H1 (cell line): ENCODE measurements around the gene HTR4. TPM values are rescaled to one million over a fixed set of nuclear protein-coding genes. Genes with fewer than 3 reads are reported as not detected.
A peak's percentile ranks its signal among the peaks of the same experiment; 100 is the strongest.

Experiments used
- CTCF ChIA-PET: fragments of 300-600 bp; sonication (Branson Sonifier 250); formaldehyde crosslinking; loops from one replicate; lab custom pipeline; 2021; ENCODE audit not compliant: partially characterized antibody; lab: Charles Lee
- POLR2A ChIA-PET: fragments of 300-600 bp; sonication (Branson Sonifier 250); formaldehyde crosslinking; loops from one replicate; lab custom pipeline; 2021; ENCODE audit warnings: inconsistent platforms; ENCODE audit not compliant: partially characterized antibody; lab: Charles Lee
- DNase-seq, 2 experiments: peaks; one replicate each; pipeline versions ENCODE4 v3.0.0 to v3.0.0-alpha.2; 2010 to 2022; ENCODE audit warnings: low spot score in 2 of 2, low read depth in 1 of 2, mixed read lengths in 1 of 2
- FAIRE-seq: peaks from 2 replicates; lab custom pipeline; 2011; peaks lifted over from hg19 to GRCh38; lab: Jason Lieb, UNC
- H2AFZ ChIP-seq: 2 replicates; pipeline ENCODE4 v1.8.1; 2012; ENCODE audit warnings: low read length, inconsistent platforms
- H2AK5ac ChIP-seq: 2 replicates; pipeline ENCODE4 v1.6.1; 2013; ENCODE audit warnings: low read depth, low read length
- H2BK120ac ChIP-seq: replicated peaks from 2 replicates; pipeline ENCODE3; 2013; ENCODE audit warnings: low read depth, low read length, inconsistent platforms
- H2BK12ac ChIP-seq: 2 replicates; pipeline ENCODE4 v1.6.1; 2013; ENCODE audit warnings: low read depth, low read length
- H2BK15ac ChIP-seq: 2 replicates; pipeline ENCODE4 v1.6.1; 2013; ENCODE audit warnings: low read length
- H2BK20ac ChIP-seq: 2 replicates; pipeline ENCODE4 v1.6.1; 2013; ENCODE audit warnings: low read length
- H2BK5ac ChIP-seq: 2 replicates; pipeline ENCODE4 v1.6.1; 2013; ENCODE audit warnings: low read depth, low read length
- H3K14ac ChIP-seq: 2 replicates; pipeline ENCODE4 v1.6.1; 2013; ENCODE audit warnings: inconsistent platforms; ENCODE audit not compliant: insufficient read length
- H3K18ac ChIP-seq: 2 replicates; pipeline ENCODE4 v1.6.1; 2013; ENCODE audit warnings: low read length; ENCODE audit errors: extremely low read depth
- H3K23ac ChIP-seq: 2 replicates; pipeline ENCODE4 v1.6.1; 2013; ENCODE audit warnings: inconsistent platforms; ENCODE audit not compliant: insufficient read length
- H3K23me2 ChIP-seq: 2 replicates; pipeline ENCODE4 v1.6.1; 2013; ENCODE audit warnings: low read depth, low read length
- H3K27ac ChIP-seq: 2 replicates; pipeline ENCODE4 v1.6.1; 2011; ENCODE audit warnings: low read depth, low read length, inconsistent platforms
- H3K27me3 ChIP-seq, 4 experiments: replicated peaks in 1 of 4; 1 replicate in 1 of 4; 2 replicates in 3 of 4; pipeline versions ENCODE4 v1.6.1 to v1.8.1; 2011 to 2013; ENCODE audit warnings: low read length in 3 of 4, mild to moderate bottlenecking in 3 of 4, inconsistent platforms in 2 of 4, mixed read lengths in 2 of 4, moderate library complexity in 1 of 4; ENCODE audit not compliant: control insufficient read depth in 3 of 4, insufficient read depth in 3 of 4; ENCODE audit errors: extremely low read depth in 1 of 4
- H3K36me3 ChIP-seq, 4 experiments: 2 replicates each; pipeline versions ENCODE4 v1.6.1 to v1.8.1; 2011 to 2013; ENCODE audit warnings: mild to moderate bottlenecking in 4 of 4, low read length in 3 of 4, moderate library complexity in 2 of 4, control low read depth in 1 of 4, inconsistent platforms in 1 of 4; ENCODE audit not compliant: insufficient read depth in 4 of 4, control insufficient read depth in 2 of 4
- H3K4ac ChIP-seq: replicated peaks from 2 replicates; pipeline ENCODE3; 2013; ENCODE audit warnings: low read length, low read depth, mixed read lengths, inconsistent platforms; ENCODE audit not compliant: insufficient read length
- H3K4me1 ChIP-seq, 4 experiments: replicated peaks in 1 of 4; 1 replicate in 1 of 4; 2 replicates in 3 of 4; pipeline versions ENCODE4 v1.6.1 to v1.8.1; 2011 to 2013; ENCODE audit warnings: low read length in 3 of 4, inconsistent platforms in 2 of 4, mixed read lengths in 1 of 4; ENCODE audit not compliant: insufficient read depth in 4 of 4, control insufficient read depth in 3 of 4
- H3K4me2 ChIP-seq, 2 experiments: 2 replicates each; pipeline versions ENCODE4 v1.6.1 to v1.8.1; 2011 to 2013; ENCODE audit warnings: low read depth in 2 of 2, low read length in 2 of 2, control low read depth in 1 of 2, inconsistent platforms in 1 of 2, mild to moderate bottlenecking in 1 of 2; ENCODE audit not compliant: insufficient read depth in 1 of 2
- H3K4me3 ChIP-seq, 4 experiments: fragments of 200-600, 300-600 bp in 1 of 4; sonication (generic), shearing (Covaris generic), sonication (Bioruptor Twin) in 1 of 4; 2 replicates each; pipeline versions ENCODE4 v1.5.1 to v1.8.1; 2011 to 2016; ENCODE audit warnings: low read length in 4 of 4, low read depth in 3 of 4, control low read depth in 2 of 4, inconsistent platforms in 2 of 4, mild to moderate bottlenecking in 2 of 4, mixed read lengths in 1 of 4, moderate library complexity in 1 of 4; ENCODE audit not compliant: insufficient read depth in 2 of 4; ENCODE audit errors: extremely low read depth in 1 of 4
- H3K56ac ChIP-seq: replicated peaks from 2 replicates; pipeline ENCODE3; 2013; ENCODE audit warnings: low read depth, mild to moderate bottlenecking, mixed read lengths, low read length, inconsistent platforms; ENCODE audit not compliant: insufficient read length
- H3K79me1 ChIP-seq: 2 replicates; pipeline ENCODE4 v1.6.1; 2013; ENCODE audit warnings: low read depth, low read length, control low read depth
- H3K79me2 ChIP-seq, 2 experiments: 2 replicates each; pipeline versions ENCODE4 v1.6.1 to v1.8.1; 2012 to 2013; ENCODE audit warnings: low read length in 2 of 2, mild to moderate bottlenecking in 2 of 2, inconsistent platforms in 1 of 2; ENCODE audit not compliant: insufficient read depth in 2 of 2, control insufficient read depth in 1 of 2
- H3K9ac ChIP-seq, 4 experiments: replicated peaks in 1 of 4; 1 replicate in 1 of 4; 2 replicates in 3 of 4; pipeline versions ENCODE4 v1.6.1 to v1.8.1; 2011 to 2013; ENCODE audit warnings: low read depth in 3 of 4, low read length in 3 of 4, control low read depth in 2 of 4, mild to moderate bottlenecking in 2 of 4, moderate library complexity in 2 of 4, inconsistent platforms in 1 of 4; ENCODE audit errors: extremely low read depth in 1 of 4
- H3K9me3 ChIP-seq, 2 experiments: 2 replicates each; pipeline versions ENCODE4 v1.6.1 to v1.8.1; 2012 to 2013; ENCODE audit warnings: mild to moderate bottlenecking in 2 of 2, moderate library complexity in 2 of 2, control low read depth in 1 of 2, inconsistent platforms in 1 of 2, low read depth in 1 of 2, low read length in 1 of 2, mixed read lengths in 1 of 2; ENCODE audit not compliant: insufficient read depth in 2 of 2
- H4K20me1 ChIP-seq, 2 experiments: replicated peaks in 1 of 2; 2 replicates each; pipeline versions ENCODE3 to v1.8.1; 2011 to 2013; ENCODE audit warnings: inconsistent platforms in 2 of 2, low read length in 2 of 2, mild to moderate bottlenecking in 1 of 2; ENCODE audit not compliant: insufficient read depth in 2 of 2, control insufficient read depth in 1 of 2
- H4K5ac ChIP-seq: 2 replicates; pipeline ENCODE4 v1.6.1; 2013; ENCODE audit warnings: low read length, low read depth, mixed read lengths, inconsistent platforms; ENCODE audit not compliant: insufficient read length
- H4K8ac ChIP-seq: 2 replicates; pipeline ENCODE4 v1.8.0; 2013; ENCODE audit warnings: mild to moderate bottlenecking, moderate library complexity, low read length, inconsistent platforms; ENCODE audit not compliant: insufficient read depth; ENCODE audit errors: extremely low read depth
- H4K91ac ChIP-seq: replicated peaks from 2 replicates; pipeline ENCODE3; 2013; ENCODE audit warnings: low read length, mixed read lengths, inconsistent platforms; ENCODE audit not compliant: insufficient read length
- BCL11A ChIP-seq, 2 experiments: IDR thresholded peaks; one replicate each; pipeline ENCODE4 v1.6.1; 2011; ENCODE audit warnings: low read depth in 2 of 2, low read length in 2 of 2, mild to moderate bottlenecking in 2 of 2
- CHD2 ChIP-seq: IDR thresholded peaks from 2 replicates; pipeline ENCODE4 v1.6.1; 2012; ENCODE audit warnings: low read length, improper control_type of control experiment
- EGR1 ChIP-seq: IDR thresholded peaks from 2 replicates; pipeline ENCODE4 v1.6.1; 2011; ENCODE audit warnings: low read depth, low read length, borderline replicate concordance
- FOSL1 ChIP-seq: IDR thresholded peaks from 2 replicates; pipeline ENCODE4 v1.6.1; 2011; ENCODE audit warnings: mild to moderate bottlenecking, low read depth, low read length, moderate library complexity; ENCODE audit not compliant: insufficient read depth
- GABPA ChIP-seq: IDR thresholded peaks from 2 replicates; pipeline ENCODE4 v1.6.1; 2011; ENCODE audit warnings: mild to moderate bottlenecking, low read length, moderate library complexity, borderline replicate concordance; ENCODE audit not compliant: insufficient read depth
- KDM1A ChIP-seq: fragments of 200-600, 300-600 bp; sonication (generic); IDR thresholded peaks from 2 replicates; pipeline ENCODE4 v1.7.1; 2016; ENCODE audit warnings: mild to moderate bottlenecking, low read length, borderline replicate concordance
- KDM5A ChIP-seq: fragments of 200-600 bp; IDR thresholded peaks from 2 replicates; pipeline ENCODE4 v1.7.1; 2012; ENCODE audit warnings: mild to moderate bottlenecking, low read length, inconsistent platforms, mixed read lengths
- NRF1 ChIP-seq: IDR thresholded peaks from 2 replicates; pipeline ENCODE4 v1.6.1; 2011; ENCODE audit warnings: mild to moderate bottlenecking, low read depth, low read length, improper control_type of control experiment
- POLR2A ChIP-seq, 2 experiments: IDR thresholded peaks; 1 replicate in 1 of 2; 2 replicates in 1 of 2; pipeline ENCODE4 v1.6.1; 2011; ENCODE audit warnings: low read depth in 2 of 2, low read length in 2 of 2, mild to moderate bottlenecking in 2 of 2; ENCODE audit errors: control extremely low read depth in 1 of 2
- RAD21 ChIP-seq, 2 experiments: IDR thresholded peaks in 1 of 2; conservative IDR thresholded peaks in 1 of 2; 2 replicates each; pipeline ENCODE4 v1.6.1; 2011; ENCODE audit warnings: low read depth in 2 of 2, low read length in 2 of 2, improper control_type of control experiment in 1 of 2, inconsistent platforms in 1 of 2, mild to moderate bottlenecking in 1 of 2, moderate library complexity in 1 of 2
- RBBP5 ChIP-seq: IDR thresholded peaks from 2 replicates; pipeline ENCODE4 v1.7.1; 2012; ENCODE audit warnings: low read depth, mild to moderate bottlenecking, inconsistent platforms, low read length, moderate library complexity, borderline replicate concordance
- RNF2 ChIP-seq: fragments of 200-900, 300-1000 bp; sonication (generic); IDR thresholded peaks from 2 replicates; pipeline ENCODE4 v1.7.1; 2016; ENCODE audit warnings: borderline replicate concordance, low read depth, mild to moderate bottlenecking, antibody characterized with exemption, low read length; ENCODE audit not compliant: poor library complexity, severe bottlenecking; ENCODE audit errors: missing control alignments
- SIN3A ChIP-seq, 2 experiments: IDR thresholded peaks in 1 of 2; conservative IDR thresholded peaks in 1 of 2; 2 replicates each; pipeline ENCODE4 v1.6.1; 2011 to 2012; ENCODE audit warnings: low read length in 2 of 2, improper control_type of control experiment in 1 of 2, low read depth in 1 of 2, mild to moderate bottlenecking in 1 of 2
- SUZ12 ChIP-seq: fragments of 200-600 bp; sonication (generic); IDR thresholded peaks from 2 replicates; pipeline ENCODE4 v1.6.1; 2012; ENCODE audit warnings: mild to moderate bottlenecking, inconsistent platforms, low read length, moderate library complexity, mixed read lengths
- WGBS, 2 experiments: shearing (Covaris generic) in 1 of 2; methylation state at CpG; one replicate each; pipeline versions ENCODE4 v1.1.6 to v1.1.7; 2013 to 2015; ENCODE audit warnings: low lambda C conversion rate in 2 of 2, mixed read lengths in 2 of 2, inconsistent platforms in 1 of 2, low coverage in 1 of 2, missing lambda C conversion rate in 1 of 2; ENCODE audit not compliant: insufficient replicate concordance in 2 of 2, insufficient coverage in 1 of 2, insufficient read length in 1 of 2; ENCODE audit errors: extremely low coverage in 1 of 2, missing lambda C conversion rate in 1 of 2; 5-methylcytosine and 5-hydroxymethylcytosine counted together
- polyA plus RNA-seq, 7 experiments: library from polyadenylated mRNA; depleted of rRNA in 3 of 7; stranded (reverse) in 5 of 7; unstranded in 2 of 7; fragments of >200 nt in 5 of 7; fragments of 200-250 nt in 2 of 7; gene quantifications; 1 replicate in 5 of 7; 2 replicates in 1 of 7; 4 replicates in 1 of 7; pipeline versions ENCODE4 v1.2.1 to v1.2.3, GENCODE V29; 2011 to 2013; ENCODE audit warnings: missing spikeins in 2 of 7, mixed read lengths in 2 of 7
- total RNA-seq: library from RNA; stranded (reverse); fragmentation: NEBNext Ultra II Directional; extraction: Animal tissue kit (Norgen Biotek cat#: 25700); gene quantifications from 2 replicates; pipeline ENCODE4 v1.2.1, GENCODE V29; 2021

HTR4 gene
- total and polyA plus RNA-seq, 2 of the 8 experiments (the other 6 are each of a cell fraction or from before 2014, with no cell fraction given) = not detected

DNA sequence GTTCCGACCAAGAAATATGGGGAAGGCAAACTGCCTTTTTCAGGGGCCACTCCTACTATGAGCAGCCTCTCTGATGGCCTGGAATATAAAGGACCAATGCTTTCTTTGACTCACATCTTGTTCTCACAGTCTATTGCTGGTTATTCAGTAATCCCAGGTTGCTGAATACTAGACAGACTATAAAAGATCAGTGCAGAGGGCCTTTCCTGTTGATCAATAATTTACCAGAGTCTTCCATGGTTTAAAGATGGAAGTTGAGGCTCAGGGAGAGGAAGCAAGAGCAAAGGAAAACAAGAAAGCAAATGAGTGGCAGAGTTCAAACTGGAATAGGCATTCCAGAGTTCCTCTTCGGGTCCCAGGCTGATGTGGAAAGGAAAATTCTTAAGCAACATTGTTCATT, 207.7 kb downstream of the HTR4 start:
- 85% methylated on average over 2 of the region's 2 CpGs; no CpG with 5 or more reads in 1 of the 2 experiments for WGBS, 2 experiments
- Histone ChIP-seq H3K18ac (no peak overlapping the region), H3K9ac (no peak overlapping the region), H2AK5ac (no peak overlapping the region), H2BK12ac (no peak overlapping the region), H3K27ac (no peak overlapping the region), H3K79me1 (no peaks in the 10 kb centered on the region), H3K4me1 (no peaks in the 10 kb centered on the region; a peak in 1 of 7 replicates), H3K9me3 (no peaks in the 10 kb centered on the region), H2BK20ac (no peak overlapping the region), H3K4me2 (no peak overlapping the region), H2AFZ (no peak overlapping the region; the same call in 1 of the 2 replicates), H3K36me3 (peaks cover 0 to 10% (median 5%) of the 10 kb centered on the region in 4 experiments; a peak in 3 of 8 replicates), H3K27me3 (no peaks in the 10 kb centered on the region), H3K4ac (no peak overlapping the region), H3K14ac (no peak overlapping the region), H4K8ac (no peak overlapping the region), H3K23ac (no peak overlapping the region), H3K79me2 (no peaks in the 10 kb centered on the region), H4K5ac (no peak overlapping the region), H4K20me1 (no peaks in the 10 kb centered on the region), H3K56ac (no peak overlapping the region), H3K23me2 (no peaks in the 10 kb centered on the region), H2BK120ac (no peak overlapping the region), H3K4me3 (no peak overlapping the region), H4K91ac (no peak overlapping the region), H2BK15ac (no peak overlapping the region), H2BK5ac (no peak overlapping the region)
- FAIRE-seq (peak; percentile 36), DNase-seq (no peak)
- ChIA-PET CTCF (interaction anchor here (1.3 to 10.7 kb wide), 3 partner anchors 240 to 285 kb away, joined by 3 to 231 read pairs (median 52); no protein-coding TSS in a partner anchor), POLR2A (no interaction called here)
- TF ChIP-seq RBBP5 (no peak), POLR2A (IDR thresholded peaks at IDR 0.05; ENCODE audit: control extremely low read depth in 1 of 2, low read depth in 2 of 2, low read length in 2 of 2) (no peak), KDM5A (no peak), RNF2 (no peak), CHD2 (no peak), NRF1 (no peak), BCL11A (IDR thresholded peaks at IDR 0.05; ENCODE audit: low read depth in 2 of 2, low read length in 2 of 2) (no peak), SUZ12 (no peak), SIN3A (conservative IDR thresholded peaks at IDR 0.05 in 1 of 2, IDR thresholded peaks at IDR 0.05 in 1 of 2; ENCODE audit: low read depth in 1 of 2, low read length in 2 of 2) (no peak), EGR1 (no peak), GABPA (no peak), RAD21 (IDR thresholded peaks at IDR 0.05 in 1 of 2, conservative IDR thresholded peaks at IDR 0.05 in 1 of 2; ENCODE audit: low read depth in 2 of 2, low read length in 2 of 2) (no peak), KDM1A (no peak), FOSL1 (no peak)
